SW 1271 (cell line): ENCODE measurements around the gene ZNF662.
"Not testable (repeated sequence)": the region's sequence is repeated elsewhere in the genome, so short reads cannot be mapped to it uniquely, and the experiment has no call there.

Source experiments
- DNase-seq, 2 experiments: peaks; one replicate each; lab custom pipeline; 2025; lab: John Stamatoyannopoulos, UW

The ZNF662 gene

GRCh38 chr3:42906070-42906847, at the start of gene ZNF662:
ZNF662 (plus strand) TSS chr3:42906142; CDS start chr3:42908115, 1,973 bp downstream.
- DNase-seq = no peak

GRCh38 chr3:42856544-42856943, 49.4 kb upstream of the ZNF662 start:
- DNase-seq = no peak

- no peak for DNase-seq
Observed at GRCh38 chr3:42864321-42864950, 41.5 kb upstream of the ZNF662 start.

- no peak for DNase-seq
Observed at GRCh38 chr3:42865256-42865655, 40.7 kb upstream of the ZNF662 start.

GRCh38 chr3:42867138-42867537, 38.8 kb upstream of the ZNF662 start:
- DNase-seq = no peak

GRCh38 chr3:42868841-42869240, 37.1 kb upstream of the ZNF662 start:
- no peak for DNase-seq

- DNase-seq = no peak
Observed at GRCh38 chr3:42871592-42872196, 34.2 kb upstream of the ZNF662 start.

- DNase-seq = no peak
Observed at GRCh38 chr3:42872718-42873117, 33.2 kb upstream of the ZNF662 start.

GRCh38 chr3:42873221-42873982, 32.5 kb upstream of the ZNF662 start:
- DNase-seq = no peak

- no peak for DNase-seq
Observed at GRCh38 chr3:42874749-42875148, 31.2 kb upstream of the ZNF662 start.

GRCh38 chr3:42875325-42876151, 30.4 kb upstream of the ZNF662 start, which contains the start of gene CYP8B1:
CYP8B1 (minus strand) TSS chr3:42875879; CDS start chr3:42875816, 63 bp downstream.
- DNase-seq = no peak

- DNase-seq = no peak
Observed at GRCh38 chr3:42876401-42876800, 29.5 kb upstream of the ZNF662 start.

GRCh38 chr3:42876940-42877720, 28.8 kb upstream of the ZNF662 start:
- DNase-seq = no peak

GRCh38 chr3:42877881-42878280, 28.1 kb upstream of the ZNF662 start:
- DNase-seq = no peak

GRCh38 chr3:42880183-42880582, 25.8 kb upstream of the ZNF662 start:
- no peak for DNase-seq

GRCh38 chr3:42880601-42881451, 25.1 kb upstream of the ZNF662 start:
- DNase-seq = peak; percentile 74 to 82

- not testable (repeated sequence) for DNase-seq
Observed at GRCh38 chr3:42883251-42883930, 22.6 kb upstream of the ZNF662 start.

- no peak for DNase-seq
Observed at GRCh38 chr3:42884324-42884723, 21.6 kb upstream of the ZNF662 start.

- no peak for DNase-seq
Observed at GRCh38 chr3:42886294-42886822, 19.6 kb upstream of the ZNF662 start.
